ENCODE data around the gene MYL10.
"Not testable (repeated sequence)": the region's sequence is repeated elsewhere in the genome, so short reads cannot be mapped to it uniquely, and the experiment has no call there.

MYL10 gene

DNA sequence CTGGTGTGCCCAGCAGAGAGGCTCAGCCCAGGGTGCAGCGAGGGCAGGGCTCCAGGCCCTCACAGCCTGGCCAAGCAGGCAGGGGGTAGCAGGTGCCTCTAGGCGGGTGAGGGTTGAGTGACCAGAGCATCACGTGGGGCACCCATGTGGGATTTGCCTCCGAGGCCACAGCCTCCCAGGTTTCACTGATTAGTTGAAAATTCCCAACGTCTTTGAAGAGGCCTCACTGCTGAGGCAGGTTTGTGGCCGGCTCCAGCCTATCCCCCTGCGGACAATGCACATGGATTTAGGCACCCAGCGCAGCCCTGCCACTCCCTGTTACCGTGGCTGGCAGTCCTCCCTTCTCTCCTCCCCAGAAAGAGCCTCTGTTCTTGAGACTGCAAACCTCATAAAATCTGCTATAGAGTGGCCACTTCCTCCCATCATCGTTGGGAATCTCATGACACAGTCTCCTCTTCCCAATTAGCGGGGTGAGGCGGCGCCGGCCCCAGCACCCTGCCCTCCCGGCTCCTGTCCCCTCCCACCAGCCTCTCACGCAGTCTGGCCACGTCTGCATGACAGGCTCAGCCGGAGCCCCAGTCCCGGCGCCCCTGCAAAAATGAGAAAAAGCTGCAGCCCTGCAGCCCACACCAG lies 10.8 kb downstream of the MYL10 start:
- ATAC-seq (no peak), DNase-seq (no peak)

- DNase-seq, result no peak
- ATAC-seq, result no peak
Observed at GRCh38 chr7:101617451-101618206, 11.5 kb downstream of the MYL10 start.

- DNase-seq (no peak), ATAC-seq (no peak)
Observed at GRCh38 chr7:101615446-101615845, 13.7 kb downstream of the MYL10 start.

GRCh38 chr7:101614939-101615302 lies 14.2 kb downstream of the MYL10 start:
- DNase-seq (no peak), ATAC-seq (no peak)

- DNase-seq (no peak), ATAC-seq (no peak)
Observed at GRCh38 chr7:101614098-101614938, 14.8 kb downstream of the MYL10 start.

DNA sequence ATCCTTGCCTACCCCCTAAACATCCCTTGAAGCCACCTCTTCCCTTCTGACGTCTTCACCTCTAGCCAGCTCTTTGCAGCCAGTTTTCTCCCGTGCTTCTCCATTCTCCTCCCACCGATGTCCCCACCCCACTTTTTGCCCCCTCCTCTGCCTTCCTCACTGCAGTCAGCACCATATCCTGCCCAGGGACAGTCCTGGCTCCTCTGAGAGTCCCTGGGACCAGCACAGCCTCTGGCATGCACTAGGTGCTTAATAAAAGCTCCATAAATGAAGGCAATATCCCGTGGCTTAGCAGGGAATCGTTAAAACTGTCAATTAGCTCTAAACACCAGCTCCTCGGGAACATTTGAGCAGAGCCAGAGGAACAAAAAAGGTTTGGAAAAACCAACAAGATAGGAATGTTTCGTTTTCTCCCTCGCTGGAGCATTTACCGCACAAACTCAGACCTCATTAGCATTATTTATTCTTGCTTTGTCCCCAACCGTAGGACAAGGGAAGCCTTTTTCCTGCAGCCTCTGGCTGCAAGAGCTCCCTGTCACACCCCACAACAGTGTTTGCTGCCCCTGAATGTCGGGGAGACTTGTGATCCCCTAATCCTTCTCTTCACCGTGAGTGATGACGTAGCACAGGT lies 16.1 kb downstream of the MYL10 start:
- DNase-seq (no peak), ATAC-seq (no peak)

- ATAC-seq, result no peak
- DNase-seq, result no peak
Observed at GRCh38 chr7:101608772-101609713, 20.1 kb downstream of the MYL10 start.

DNA sequence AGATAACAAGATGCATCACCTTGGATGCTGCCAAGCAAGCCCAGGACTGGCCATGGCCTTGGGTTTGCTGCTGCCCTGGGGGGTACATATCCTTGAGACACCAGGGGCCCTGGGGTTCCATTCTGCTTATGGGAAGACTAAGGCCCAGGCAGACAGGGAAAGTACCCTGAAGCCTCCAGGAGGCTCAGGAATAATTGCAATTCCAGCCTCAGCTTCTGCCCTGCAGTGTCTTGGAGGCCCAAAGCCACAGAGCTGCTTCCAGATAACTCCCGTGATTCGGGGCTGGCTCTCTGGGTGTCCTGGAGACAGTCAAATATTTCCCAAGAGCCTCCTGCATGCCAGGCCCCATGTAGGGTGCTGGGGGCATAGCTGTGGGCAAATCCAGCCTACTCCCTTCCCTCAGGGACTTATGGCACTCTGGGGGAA lies 22.6 kb downstream of the MYL10 start:
- ATAC-seq, result no peak

GRCh38 chr7:101605611-101606497 lies 23.2 kb downstream of the MYL10 start:
- DNase-seq (no peak), ATAC-seq (no peak)

More for the DNA sequence above, 22.6 kb downstream of the MYL10 start:
- DNase-seq, result no peak

- not testable (repeated sequence) for DNase-seq
Observed at GRCh38 chr7:101604934-101605332, 24.2 kb downstream of the MYL10 start.

GRCh38 chr7:101604331-101604933 lies 24.7 kb downstream of the MYL10 start:
- no peak for DNase-seq
- ATAC-seq, result no peak

More at GRCh38 chr7:101604934-101605332, 24.2 kb downstream of the MYL10 start:
- not testable (repeated sequence) for ATAC-seq

DNA sequence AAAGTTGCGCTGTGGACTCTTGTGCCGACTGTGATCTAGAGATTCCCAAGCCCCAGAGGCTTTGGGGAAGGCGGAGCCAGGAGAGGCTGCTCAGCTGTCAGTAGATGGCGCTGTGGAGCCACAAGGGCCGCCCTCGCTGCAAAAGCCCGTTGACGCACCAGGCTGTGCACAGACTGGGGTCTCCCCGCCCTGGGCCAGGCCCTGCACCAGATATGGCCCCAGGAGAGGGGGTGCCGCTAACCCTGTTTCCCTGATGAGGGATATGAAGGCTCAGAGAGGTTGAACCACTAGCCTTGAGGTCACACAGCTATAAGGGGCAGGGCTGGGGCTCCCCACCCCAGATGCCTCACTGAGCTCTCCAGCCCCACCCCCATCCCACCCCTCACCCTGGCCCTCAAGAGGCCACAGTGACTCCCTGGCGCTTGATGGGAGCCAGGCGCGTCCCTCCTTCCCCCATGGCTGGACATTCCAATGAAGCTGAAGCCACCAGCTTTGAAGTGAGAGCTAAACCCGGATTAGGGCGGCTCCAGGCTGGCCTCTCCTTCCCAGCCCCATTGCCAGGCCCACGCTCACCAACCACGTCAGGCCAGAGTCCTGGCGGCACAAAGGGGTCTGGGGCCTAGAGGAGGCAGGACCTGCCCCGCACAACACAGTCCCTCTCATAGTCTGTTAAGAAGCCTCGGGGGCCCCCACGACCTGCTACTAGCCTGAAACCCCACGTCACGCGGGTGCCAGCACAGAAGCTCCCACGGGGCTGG lies 26.4 kb downstream of the MYL10 start:
- ATAC-seq (peak; percentile 77), DNase-seq (peak; percentile 84)

DNA sequence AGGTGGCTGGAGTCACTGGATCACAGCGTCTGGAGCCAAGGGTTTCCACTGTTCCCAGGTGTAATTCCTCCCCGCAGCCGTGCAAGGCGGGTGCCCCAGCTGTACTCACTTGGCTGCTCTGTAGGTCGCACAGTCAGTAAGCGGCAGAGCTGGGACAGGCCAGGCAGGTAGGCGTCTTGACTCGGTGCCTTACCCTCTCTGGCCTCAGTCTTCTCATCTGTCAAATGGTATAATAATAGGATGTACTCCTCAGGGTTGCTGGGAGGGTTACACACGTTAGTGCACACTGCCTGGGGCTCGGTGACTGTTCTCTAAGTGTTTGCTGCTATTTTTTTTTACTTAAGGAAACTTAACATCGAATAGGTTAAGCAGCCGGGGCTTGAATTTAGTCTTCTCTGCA lies 27.0 kb downstream of the MYL10 start:
- ATAC-seq, result no peak

DNA sequence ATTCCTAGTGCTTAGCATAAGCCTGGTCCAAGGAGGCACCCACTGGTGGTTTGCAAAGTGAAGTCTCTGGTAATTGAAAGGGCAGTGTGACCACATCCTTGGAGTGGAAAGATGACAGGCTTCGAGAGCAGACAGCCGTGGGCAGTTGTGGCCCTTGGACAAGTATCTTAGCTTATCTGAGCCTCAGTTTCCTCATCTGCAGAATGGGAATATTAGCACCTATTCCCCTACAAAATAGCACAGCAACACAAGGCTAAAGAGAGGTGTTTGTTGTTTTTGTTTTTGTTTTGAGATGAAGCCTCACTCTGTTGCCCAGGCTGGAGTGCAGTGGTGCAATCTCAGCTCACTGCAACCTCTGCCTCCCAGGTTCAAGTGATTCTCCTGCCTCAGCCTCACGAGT lies 29.3 kb downstream of the MYL10 start:
- DNase-seq, result no peak
- ATAC-seq, result no peak

More for the DNA sequence above, 27.0 kb downstream of the MYL10 start:
- no peak for DNase-seq

- ATAC-seq, result no peak
- DNase-seq, result no peak
Observed at GRCh38 chr7:101598986-101599771, 29.9 kb downstream of the MYL10 start.

DNA sequence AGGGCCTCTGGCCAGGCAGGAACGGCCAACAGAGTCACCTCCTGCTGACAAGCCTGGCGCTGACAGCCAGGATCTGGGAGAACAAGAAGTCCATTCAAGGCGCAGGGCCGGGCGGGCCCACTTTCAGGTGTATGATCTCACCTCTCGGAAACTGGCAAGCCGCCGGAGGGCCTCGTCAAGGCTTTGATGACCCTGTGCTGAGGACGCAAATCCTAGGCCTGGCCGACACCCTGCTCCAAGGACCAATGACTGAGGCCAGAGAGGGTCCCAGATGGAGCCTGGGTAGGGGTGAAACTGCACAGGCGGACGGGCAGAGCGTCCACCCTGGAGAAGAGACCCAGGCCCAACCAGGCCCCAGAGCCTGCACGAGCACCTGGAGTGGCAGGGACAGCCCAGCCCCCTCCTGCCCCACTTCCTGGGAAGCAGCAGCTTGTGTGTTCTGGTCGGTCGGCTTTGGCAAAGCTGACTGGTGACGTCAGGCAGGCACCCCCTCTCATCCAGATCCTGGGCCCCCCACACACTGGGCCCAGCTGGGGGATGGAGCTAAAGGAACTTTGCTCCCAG lies 30.6 kb downstream of the MYL10 start:
- no peak for DNase-seq
- no peak for ATAC-seq

- ATAC-seq (no peak), DNase-seq (no peak)
Observed at GRCh38 chr7:101597941-101598340, 31.2 kb downstream of the MYL10 start.

GRCh38 chr7:101596898-101597297 lies 32.2 kb downstream of the MYL10 start:
- no peak for ATAC-seq

More at GRCh38 chr7:101596898-101597297, 32.2 kb downstream of the MYL10 start:
- DNase-seq, result no peak
